EH (cell line): Measurements from ENCODE around the gene ATOH8.
A peak's percentile ranks its signal among the peaks of the same experiment; 100 is the strongest.

Source experiments
- DNase-seq: peaks from one replicate; pipeline ENCODE4 v3.0.0-alpha.2; 2015; ENCODE audit warnings: low read depth

ATOH8 gene

GRCh38 chr2:85786865-85787264 is 33.1 kb downstream of the ATOH8 start:
- no peak for DNase-seq

GRCh38 chr2:85787282-85787980 is 33.6 kb downstream of the ATOH8 start:
- no peak for DNase-seq

- no peak for DNase-seq
Observed at GRCh38 chr2:85787981-85788340, 34.2 kb downstream of the ATOH8 start.

GRCh38 chr2:85788603-85789002 is 34.8 kb downstream of the ATOH8 start:
- DNase-seq: no peak

GRCh38 chr2:85789271-85789670 is 35.5 kb downstream of the ATOH8 start:
- DNase-seq: no peak

- no peak for DNase-seq
Observed at GRCh38 chr2:85790032-85790431, 36.2 kb downstream of the ATOH8 start.

- no peak for DNase-seq
Observed at GRCh38 chr2:85790499-85791188, 36.9 kb downstream of the ATOH8 start.

GRCh38 chr2:85791704-85792565 is 38.1 kb downstream of the ATOH8 start:
- no peak for DNase-seq

- DNase-seq: peak; percentile 79
Observed at GRCh38 chr2:85792783-85793441, 39.1 kb downstream of the ATOH8 start.

- no peak for DNase-seq
Observed at GRCh38 chr2:85793584-85793983, 39.8 kb downstream of the ATOH8 start.

- DNase-seq: no peak
Observed at GRCh38 chr2:85794038-85794441, 40.2 kb downstream of the ATOH8 start.

- no peak for DNase-seq
Observed at GRCh38 chr2:85794491-85795121, 40.8 kb downstream of the ATOH8 start.

- DNase-seq: no peak
Observed at GRCh38 chr2:85795331-85796045, 41.7 kb downstream of the ATOH8 start.

- DNase-seq: no peak
Observed at GRCh38 chr2:85796046-85796340, 42.2 kb downstream of the ATOH8 start.

GRCh38 chr2:85796341-85797262 is 42.8 kb downstream of the ATOH8 start:
- peak; percentile 78 for DNase-seq

GRCh38 chr2:85797263-85797660 is 43.5 kb downstream of the ATOH8 start:
- DNase-seq: no peak

- peak; percentile 62 for DNase-seq
Observed at GRCh38 chr2:85797921-85798320, 44.1 kb downstream of the ATOH8 start.

- peak; percentile 16 for DNase-seq
Observed at GRCh38 chr2:85799215-85799956, 45.6 kb downstream of the ATOH8 start.

- no peak for DNase-seq
Observed at GRCh38 chr2:85800586-85800985, 46.8 kb downstream of the ATOH8 start.

GRCh38 chr2:85801871-85802270 is 48.1 kb downstream of the ATOH8 start:
- DNase-seq: no peak
